ENCODE measurements around the gene ECHDC3. TPM values are rescaled to one million over a fixed set of nuclear protein-coding genes. Genes with fewer than 3 reads are reported as not detected.

Gene ECHDC3
- polyA plus RNA-seq, 6 donors from 2014 or later, result 1.1 to 2.8 (median 2.0) TPM

DNA sequence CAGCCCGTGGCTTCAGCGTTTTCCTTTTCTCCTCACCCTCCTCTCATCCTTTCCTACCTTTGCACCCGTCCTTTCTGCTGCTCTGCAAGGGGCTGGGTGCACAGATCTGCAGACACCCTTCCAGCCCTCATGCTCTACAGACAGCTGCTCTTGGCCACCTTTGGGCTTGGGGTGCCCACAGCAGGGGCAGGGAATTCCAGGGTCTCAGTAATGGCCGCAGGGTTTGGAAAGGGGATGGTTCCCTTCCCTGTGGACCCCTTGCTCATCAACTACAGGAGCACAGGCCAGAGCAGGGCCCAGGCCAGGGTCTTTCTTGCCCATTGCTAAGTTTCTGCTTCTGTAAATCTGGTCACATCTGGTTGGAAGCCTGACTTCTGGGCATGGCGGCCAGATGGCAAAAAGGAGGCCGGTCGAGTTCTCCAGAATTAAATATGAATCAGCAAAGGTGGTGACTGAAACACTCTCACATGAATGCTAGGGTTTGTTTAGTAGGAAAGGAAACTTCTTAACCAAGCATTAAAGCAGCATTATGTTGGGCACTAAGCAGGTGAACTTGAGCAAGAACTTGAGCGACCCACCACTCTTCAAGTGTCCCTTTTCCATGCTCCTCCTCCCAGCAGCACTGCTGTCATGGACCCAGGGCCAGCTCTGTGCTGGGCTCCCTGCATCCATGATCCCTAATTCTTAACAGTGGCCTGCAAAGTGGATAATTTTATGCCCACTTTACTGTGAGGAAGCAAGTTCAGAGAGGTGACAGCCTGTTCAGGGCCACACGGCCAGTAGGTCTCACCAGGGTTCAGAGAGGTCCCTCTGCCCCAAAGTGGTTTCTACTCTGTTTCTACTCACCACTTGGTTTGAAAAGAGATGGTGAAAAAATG, 1.5 kb downstream of the ECHDC3 start:
- H3K36me3 Mint-ChIP-seq, result no peaks in the 10 kb centered on the region
- DNase-seq, result no peak
- H3K4me3 Mint-ChIP-seq, result peak overlapping the region; percentile 57 to 86 (median 76)
- H3K27me3 Mint-ChIP-seq, result peaks cover 0 to 5% (median 0%) of the 10 kb centered on the region in 3 donors
- H3K9me3 Mint-ChIP-seq, result peaks cover 0 to 3% (median 0%) of the 10 kb centered on the region in 7 donors
- peaks cover 7 to 19% (median 12%) of the 10 kb centered on the region in 3 donors for H3K4me1 Mint-ChIP-seq
- no peak for ATAC-seq (ENCODE audit: low read depth in 2 of 2)
- H3K27ac Mint-ChIP-seq, result peak overlapping the region in 5 of 6 donors; percentile 57 to 88 (median 64)

DNA sequence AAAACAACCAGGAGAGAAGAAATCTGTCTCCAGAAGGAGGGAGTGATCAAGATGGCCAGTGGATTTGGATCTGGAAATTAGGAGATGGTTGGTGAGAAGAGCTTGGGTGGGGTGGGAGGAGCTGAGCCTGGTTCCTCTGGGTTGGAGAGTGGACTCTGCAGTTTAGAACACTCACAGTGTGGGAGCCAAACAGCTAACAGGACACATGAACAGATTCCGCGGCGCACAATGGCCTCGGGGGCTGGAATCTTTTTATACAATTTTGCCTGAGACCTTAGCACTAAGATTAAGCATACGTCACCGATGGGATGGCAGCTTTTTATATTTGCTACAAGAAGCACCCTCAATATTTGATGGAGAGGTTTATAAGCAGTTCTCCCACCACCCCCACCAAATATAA, 2.9 kb downstream of the ECHDC3 start:
- ATAC-seq (ENCODE audit: low read depth in 2 of 2), result no peak
- H3K9me3 Mint-ChIP-seq, result no peaks in the 10 kb centered on the region
- H3K27me3 Mint-ChIP-seq, result peaks cover 0 to 5% (median 0%) of the 10 kb centered on the region in 3 donors
- H3K4me1 Mint-ChIP-seq, result peaks cover 7 to 19% (median 12%) of the 10 kb centered on the region in 3 donors
- no peak overlapping the region for H3K27ac Mint-ChIP-seq
- DNase-seq, result no peak
- H3K36me3 Mint-ChIP-seq, result peaks cover 0 to 6% of the 10 kb centered on the region in 2 donors
- H3K4me3 Mint-ChIP-seq, result peak overlapping the region in 2 of 8 donors; percentile 14 to 30

GRCh38 chr10:11746883-11747539, 4.8 kb downstream of the ECHDC3 start:
- H3K27ac Mint-ChIP-seq, result peak overlapping the region in 1 of 6 donors; percentile 60
- peaks cover 0 to 12% of the 10 kb centered on the region in 2 donors for H3K36me3 Mint-ChIP-seq
- H3K4me1 Mint-ChIP-seq, result peaks cover 0 to 11% (median 4%) of the 10 kb centered on the region in 3 donors
- H3K27me3 Mint-ChIP-seq, result no peaks in the 10 kb centered on the region
- ATAC-seq (ENCODE audit: low read depth in 2 of 2) (no peak), DNase-seq (no peak)
- H3K4me3 Mint-ChIP-seq, result no peak overlapping the region
- H3K9me3 Mint-ChIP-seq, result no peaks in the 10 kb centered on the region

- Mint-ChIP-seq H3K36me3 (peaks cover 0 to 12% of the 10 kb centered on the region in 2 donors), H3K27ac (no peak overlapping the region), H3K4me1 (peaks cover 0 to 1% (median 0%) of the 10 kb centered on the region in 3 donors), H3K9me3 (no peaks in the 10 kb centered on the region), H3K27me3 (no peaks in the 10 kb centered on the region), H3K4me3 (no peak overlapping the region)
- ATAC-seq (ENCODE audit: low read depth in 2 of 2), result no peak
- no peak for DNase-seq
Measured at GRCh38 chr10:11748866-11749265, 6.7 kb downstream of the ECHDC3 start.

- H3K36me3 Mint-ChIP-seq, result peaks cover 0 to 12% of the 10 kb centered on the region in 2 donors
- no peak for DNase-seq
- H3K27me3 Mint-ChIP-seq, result no peaks in the 10 kb centered on the region
- no peak overlapping the region for H3K4me3 Mint-ChIP-seq
- H3K4me1 Mint-ChIP-seq, result no peaks in the 10 kb centered on the region
- ATAC-seq (ENCODE audit: low read depth in 2 of 2), result no peak
- no peak overlapping the region for H3K27ac Mint-ChIP-seq
- no peaks in the 10 kb centered on the region for H3K9me3 Mint-ChIP-seq
Measured at GRCh38 chr10:11750420-11750819, 8.2 kb downstream of the ECHDC3 start.

GRCh38 chr10:11754173-11754572, 12.0 kb downstream of the ECHDC3 start:
- Mint-ChIP-seq H3K27ac (no peak overlapping the region), H3K36me3 (peaks cover 0 to 9% of the 10 kb centered on the region in 2 donors), H3K27me3 (no peaks in the 10 kb centered on the region), H3K4me3 (no peak overlapping the region), H3K4me1 (peaks cover 5 to 9% (median 8%) of the 10 kb centered on the region in 3 donors), H3K9me3 (no peaks in the 10 kb centered on the region)
- ATAC-seq (ENCODE audit: low read depth in 2 of 2) (no peak), DNase-seq (no peak)

DNA sequence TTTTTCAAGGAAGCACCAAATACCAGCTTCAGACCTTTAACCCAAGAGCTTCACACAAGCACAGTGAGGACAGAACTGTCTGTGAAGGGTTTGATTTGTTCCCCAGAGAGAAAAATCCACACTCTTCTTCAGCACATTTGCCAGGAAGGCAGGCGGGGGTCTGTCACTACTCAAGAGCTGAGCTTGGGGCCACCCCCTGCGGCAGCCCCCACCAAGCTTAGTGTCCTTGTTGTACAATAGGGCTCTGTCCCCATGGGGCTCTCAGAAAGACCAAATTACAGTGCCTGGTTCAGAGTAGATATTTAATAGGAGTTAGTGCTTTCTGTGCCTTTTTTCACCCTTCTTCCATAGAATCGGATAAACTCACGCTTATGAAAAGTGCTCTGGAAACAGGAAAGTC, 12.4 kb downstream of the ECHDC3 start:
- peaks cover 5 to 9% (median 8%) of the 10 kb centered on the region in 3 donors for H3K4me1 Mint-ChIP-seq
- H3K36me3 Mint-ChIP-seq, result peaks cover 0 to 6% of the 10 kb centered on the region in 2 donors
- ATAC-seq (ENCODE audit: low read depth in 2 of 2) (no peak), DNase-seq (no peak)
- no peak overlapping the region for H3K27ac Mint-ChIP-seq
- no peaks in the 10 kb centered on the region for H3K9me3 Mint-ChIP-seq
- no peaks in the 10 kb centered on the region for H3K27me3 Mint-ChIP-seq
- H3K4me3 Mint-ChIP-seq, result no peak overlapping the region

DNA sequence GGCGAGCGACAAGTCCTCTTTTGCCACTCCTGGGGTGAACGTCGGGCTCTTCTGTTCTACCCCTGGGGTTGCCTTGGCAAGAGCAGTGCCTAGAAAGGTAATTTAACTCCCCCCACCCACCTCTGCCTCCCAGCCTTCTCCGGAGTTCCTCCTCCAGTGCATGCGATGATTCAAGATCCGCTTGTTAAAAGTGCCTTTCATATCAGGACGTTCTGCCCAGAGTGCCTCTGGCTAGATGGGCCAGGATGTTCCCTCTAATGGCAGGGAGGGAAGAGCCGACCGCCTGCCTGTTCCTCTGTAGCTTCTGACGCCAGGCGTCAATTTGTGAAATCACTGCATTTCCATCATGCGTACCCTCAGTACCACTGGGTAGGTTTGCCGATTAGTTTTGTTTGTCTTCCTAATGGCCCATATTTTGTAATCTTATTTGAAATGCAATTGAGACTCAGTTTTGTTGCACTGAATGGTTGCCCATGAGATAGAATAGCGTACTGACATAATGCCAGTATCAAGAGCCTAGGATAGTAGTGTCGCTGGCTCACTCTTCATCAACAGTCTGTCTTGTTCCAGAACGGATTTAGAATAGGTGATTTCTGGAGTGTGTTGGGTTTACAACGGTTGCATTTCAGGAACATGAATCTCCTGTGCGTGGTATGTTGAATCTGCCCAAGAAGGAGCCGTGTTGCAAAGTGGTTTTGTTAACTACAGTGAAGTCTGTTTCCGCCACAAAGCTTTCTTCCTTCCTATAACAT, 13.5 kb downstream of the ECHDC3 start:
- peaks cover 5 to 9% (median 8%) of the 10 kb centered on the region in 3 donors for H3K4me1 Mint-ChIP-seq
- H3K9me3 Mint-ChIP-seq, result no peaks in the 10 kb centered on the region
- peaks cover 0 to 6% of the 10 kb centered on the region in 2 donors for H3K36me3 Mint-ChIP-seq
- no peak overlapping the region for H3K4me3 Mint-ChIP-seq
- no peaks in the 10 kb centered on the region for H3K27me3 Mint-ChIP-seq
- H3K27ac Mint-ChIP-seq, result peak overlapping the region in 1 of 6 donors; percentile 10
- ATAC-seq (ENCODE audit: low read depth in 2 of 2) (no peak), DNase-seq (no peak)

- Mint-ChIP-seq H3K4me1 (peaks cover 5 to 9% (median 8%) of the 10 kb centered on the region in 3 donors), H3K4me3 (no peak overlapping the region), H3K36me3 (peaks cover 0 to 5% of the 10 kb centered on the region in 2 donors), H3K9me3 (no peaks in the 10 kb centered on the region), H3K27me3 (no peaks in the 10 kb centered on the region), H3K27ac (no peak overlapping the region)
- ATAC-seq (ENCODE audit: low read depth in 2 of 2), result no peak
- DNase-seq, result no peak
Measured at GRCh38 chr10:11756766-11757315, 14.7 kb downstream of the ECHDC3 start.

DNA sequence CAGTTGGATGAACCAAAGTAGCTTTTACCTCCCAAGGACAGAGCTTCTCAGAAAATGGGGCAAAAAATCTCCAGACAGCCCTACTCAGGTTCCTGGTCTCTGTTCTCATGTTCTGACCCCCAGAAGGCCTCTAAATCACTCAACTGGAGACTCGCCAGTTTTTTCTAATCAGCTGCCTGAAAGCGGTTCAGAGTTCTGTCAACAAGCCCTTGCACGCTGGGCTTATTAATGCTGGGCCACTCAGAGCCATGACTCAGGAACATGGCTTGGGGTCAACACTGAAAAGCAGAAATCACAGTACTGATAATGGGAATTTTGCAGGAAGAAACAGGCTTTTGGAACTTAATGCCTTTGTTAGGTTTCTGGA, 15.3 kb downstream of the ECHDC3 start:
- no peak for DNase-seq
- Mint-ChIP-seq H3K27ac (peak overlapping the region in 1 of 6 donors; percentile 28), H3K4me1 (peaks cover 5 to 9% (median 8%) of the 10 kb centered on the region in 3 donors), H3K27me3 (no peaks in the 10 kb centered on the region), H3K9me3 (no peaks in the 10 kb centered on the region), H3K36me3 (peaks cover 0 to 9% of the 10 kb centered on the region in 2 donors), H3K4me3 (no peak overlapping the region)
- ATAC-seq (ENCODE audit: low read depth in 2 of 2), result no peak

DNA sequence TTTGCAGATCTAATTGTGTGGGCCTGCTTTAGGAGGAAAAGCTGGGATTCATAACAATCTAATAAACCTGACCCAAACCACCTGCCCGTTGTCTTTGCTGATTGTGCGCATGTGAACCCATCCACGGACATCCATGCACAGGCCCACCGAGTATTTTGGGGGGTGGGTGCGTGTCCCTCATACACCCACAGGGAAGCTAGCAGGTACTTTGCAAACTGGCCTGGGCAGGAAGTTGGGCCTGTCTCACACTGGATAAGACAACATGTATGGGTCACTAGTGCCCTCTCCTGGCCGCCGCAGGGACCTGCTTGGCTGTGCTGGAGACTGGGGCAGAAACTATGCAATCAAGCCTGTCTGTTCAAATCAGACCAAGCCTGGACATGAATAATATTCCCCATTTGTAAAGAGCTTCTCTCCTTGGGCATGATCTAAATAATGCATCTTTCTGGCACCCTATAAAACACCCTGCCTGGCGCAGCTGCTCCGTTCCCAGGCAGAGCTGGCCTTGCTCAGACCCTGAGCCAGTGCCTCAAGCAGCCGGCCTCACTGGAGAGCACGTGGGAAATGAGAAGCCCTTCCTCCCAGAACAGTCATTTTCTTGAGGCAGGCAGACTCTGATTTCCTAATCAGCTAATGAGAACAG, 15.8 kb downstream of the ECHDC3 start:
- H3K27me3 Mint-ChIP-seq, result no peaks in the 10 kb centered on the region
- H3K9me3 Mint-ChIP-seq, result no peaks in the 10 kb centered on the region
- ATAC-seq (ENCODE audit: low read depth in 2 of 2), result peak; percentile 96 to 100
- H3K4me3 Mint-ChIP-seq, result no peak overlapping the region
- DNase-seq, result peak; percentile 78
- peaks cover 0 to 9% of the 10 kb centered on the region in 2 donors for H3K36me3 Mint-ChIP-seq
- H3K4me1 Mint-ChIP-seq, result peaks cover 5 to 9% (median 8%) of the 10 kb centered on the region in 3 donors
- H3K27ac Mint-ChIP-seq, result peak overlapping the region in 2 of 6 donors; percentile 28 to 79

GRCh38 chr10:11758527-11759236, 16.5 kb downstream of the ECHDC3 start:
- no peak for DNase-seq
- no peak for ATAC-seq (ENCODE audit: low read depth in 2 of 2)
- Mint-ChIP-seq H3K27ac (peak overlapping the region in 1 of 6 donors; percentile 47), H3K36me3 (peaks cover 0 to 9% of the 10 kb centered on the region in 2 donors), H3K4me3 (no peak overlapping the region), H3K9me3 (no peaks in the 10 kb centered on the region), H3K4me1 (peaks cover 5 to 9% (median 8%) of the 10 kb centered on the region in 3 donors), H3K27me3 (no peaks in the 10 kb centered on the region)
